ENCODE measurements around the gene TMUB1.

DNA sequence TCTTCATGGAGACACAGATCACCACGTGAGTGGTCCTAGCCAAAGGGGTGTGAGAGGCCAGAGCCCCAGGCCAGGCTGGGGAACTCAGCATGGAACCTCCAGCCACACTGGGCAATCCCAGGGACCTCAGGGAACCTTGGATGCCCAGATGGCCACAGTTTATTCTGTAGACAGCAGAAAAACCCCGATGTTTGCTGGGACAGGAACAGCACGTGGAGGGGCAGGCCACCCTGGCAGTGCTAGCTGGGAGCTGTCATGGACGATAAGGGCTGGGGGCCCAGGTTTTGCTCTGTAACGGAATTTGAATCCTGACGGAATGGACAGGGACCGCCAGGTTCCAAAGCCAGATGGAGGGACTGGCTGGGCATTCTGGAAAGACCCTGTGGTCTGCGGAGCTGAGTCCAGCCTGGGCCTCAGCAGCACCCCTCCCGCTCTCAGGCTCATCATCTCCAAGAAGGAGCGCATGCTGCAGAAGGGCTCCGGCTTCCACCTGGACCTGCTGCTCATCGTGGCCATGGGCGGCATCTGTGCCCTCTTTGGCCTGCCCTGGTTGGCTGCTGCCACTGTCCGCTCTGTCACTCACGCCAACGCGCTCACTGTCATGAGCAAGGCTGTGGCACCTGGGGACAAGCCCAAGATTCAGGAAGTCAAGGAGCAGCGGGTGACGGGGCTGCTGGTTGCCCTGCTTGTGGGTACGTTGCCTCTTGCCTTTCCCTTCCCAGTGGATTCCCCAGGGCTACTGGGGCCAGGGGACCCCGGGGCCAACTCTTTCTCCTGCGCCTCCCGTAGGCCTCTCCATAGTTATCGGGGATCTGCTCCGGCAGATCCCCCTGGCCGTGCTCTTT lies 8.3 kb downstream of the TMUB1 start:
- TF ChIP-seq EZH2phosphoT487 (IDR thresholded peaks at IDR 0.05; ENCODE audit: borderline replicate concordance) (no peak), CTCF (conservative IDR thresholded peaks at IDR 0.05; ENCODE audit: low read length) (no peak)
